Mesodermal cell (in vitro differentiated cells): Measurements from ENCODE around the gene NPDC1.
"Not testable (repeated sequence)": the region's sequence is repeated elsewhere in the genome, so short reads cannot be mapped to it uniquely, and the experiment has no call there.

Experiments used
- H3K27ac ChIP-seq: 2 replicates; pipeline ENCODE4 v1.7.0; 2013; ENCODE audit warnings: mild to moderate bottlenecking, low read depth, low read length, moderate library complexity; ENCODE audit not compliant: severe bottlenecking
- H3K36me3 ChIP-seq: 2 replicates; pipeline ENCODE4 v1.7.1; 2013; ENCODE audit warnings: mild to moderate bottlenecking, low read length, moderate library complexity; ENCODE audit not compliant: control insufficient read depth, insufficient read depth
- H3K4me1 ChIP-seq: one replicate; pipeline ENCODE4 v1.7.1; 2013; ENCODE audit warnings: mild to moderate bottlenecking, low read length; ENCODE audit not compliant: insufficient read depth, control insufficient read depth, poor library complexity, severe bottlenecking
- H3K4me3 ChIP-seq: 2 replicates; pipeline ENCODE4 v1.7.0; 2013; ENCODE audit warnings: low read length, control low read depth, mild to moderate bottlenecking; ENCODE audit not compliant: insufficient read depth, poor library complexity, severe bottlenecking; ENCODE audit errors: extremely low read depth
- H3K9me3 ChIP-seq: 2 replicates; pipeline ENCODE4 v1.7.1; 2013; ENCODE audit warnings: mild to moderate bottlenecking, low read length, moderate library complexity; ENCODE audit not compliant: control insufficient read depth
- WGBS, 2 experiments: methylation state at CpG; one replicate each; pipeline ENCODE4 v1.1.5; 2013; ENCODE audit warnings: missing lambda C conversion rate in 2 of 2; ENCODE audit not compliant: insufficient coverage in 2 of 2; 5-methylcytosine and 5-hydroxymethylcytosine counted together

Gene NPDC1

GRCh38 chr9:137064880-137065164 lies 18.8 kb upstream of the NPDC1 start:
- peaks cover 7% of the 10 kb centered on the region for H3K4me1 ChIP-seq
- H3K4me3 ChIP-seq, result no peak overlapping the region
- no peaks in the 10 kb centered on the region for H3K36me3 ChIP-seq
- 93 to 94% methylated on average over 5 to 12 of the region's 12 CpGs for WGBS, 2 experiments
- H3K27ac ChIP-seq, result no peak overlapping the region
- H3K9me3 ChIP-seq, result no peaks in the 10 kb centered on the region

- Histone ChIP-seq H3K27ac (no peak overlapping the region), H3K9me3 (no peaks in the 10 kb centered on the region), H3K4me1 (peaks cover 7% of the 10 kb centered on the region), H3K36me3 (no peaks in the 10 kb centered on the region), H3K4me3 (no peak overlapping the region)
- 65 to 68% methylated on average over 42 to 49 of the region's 55 CpGs for WGBS, 2 experiments
Observed at GRCh38 chr9:137064027-137064879, 18.3 kb upstream of the NPDC1 start.

GRCh38 chr9:137063311-137064026 lies 17.5 kb upstream of the NPDC1 start:
- WGBS, 2 experiments, result 88 to 91% methylated on average over 17 of the region's 26 CpGs
- H3K4me3 ChIP-seq, result no peak overlapping the region

GRCh38 chr9:137062798-137063197 lies 16.8 kb upstream of the NPDC1 start:
- WGBS, 2 experiments, result 79 to 91% methylated on average over 4 of the region's 9 CpGs
- not testable (repeated sequence) for H3K4me1 ChIP-seq, H3K4me3 ChIP-seq, H3K36me3 ChIP-seq, H3K27ac ChIP-seq, H3K9me3 ChIP-seq

More at GRCh38 chr9:137063311-137064026, 17.5 kb upstream of the NPDC1 start:
- Histone ChIP-seq H3K36me3 (no peaks in the 10 kb centered on the region), H3K4me1 (peaks cover under 1% of the 10 kb centered on the region), H3K9me3 (no peaks in the 10 kb centered on the region), H3K27ac (no peak overlapping the region)

GRCh38 chr9:137062384-137062783 lies 16.4 kb upstream of the NPDC1 start:
- Histone ChIP-seq H3K4me3 (no peak overlapping the region), H3K9me3 (no peaks in the 10 kb centered on the region), H3K36me3 (no peaks in the 10 kb centered on the region), H3K27ac (no peak overlapping the region), H3K4me1 (no peaks in the 10 kb centered on the region)
- WGBS, 2 experiments, result 89 to 91% methylated on average over 13 to 15 of the region's 15 CpGs

- 83 to 89% methylated on average over 7 to 8 of the region's 9 CpGs for WGBS, 2 experiments
- H3K9me3 ChIP-seq, result no peaks in the 10 kb centered on the region
- no peak overlapping the region for H3K27ac ChIP-seq
- no peaks in the 10 kb centered on the region for H3K36me3 ChIP-seq
- no peak overlapping the region for H3K4me3 ChIP-seq
- peaks cover 1% of the 10 kb centered on the region for H3K4me1 ChIP-seq
Observed at GRCh38 chr9:137058521-137059234, 12.7 kb upstream of the NPDC1 start.

GRCh38 chr9:137057545-137057944 lies 11.6 kb upstream of the NPDC1 start:
- Histone ChIP-seq H3K4me1 (peaks cover 2% of the 10 kb centered on the region), H3K36me3 (no peaks in the 10 kb centered on the region), H3K9me3 (no peaks in the 10 kb centered on the region), H3K4me3 (no peak overlapping the region), H3K27ac (no peak overlapping the region)
- 85 to 89% methylated on average over 12 to 13 of the region's 16 CpGs for WGBS, 2 experiments

- Histone ChIP-seq H3K4me1 (peaks cover 2% of the 10 kb centered on the region), H3K27ac (no peak overlapping the region), H3K36me3 (no peaks in the 10 kb centered on the region), H3K9me3 (no peaks in the 10 kb centered on the region), H3K4me3 (no peak overlapping the region)
- WGBS, 2 experiments, result 88 to 90% methylated on average over 12 to 15 of the region's 17 CpGs
Observed at GRCh38 chr9:137056739-137057415, 10.9 kb upstream of the NPDC1 start.

GRCh38 chr9:137055385-137056364 lies 9.7 kb upstream of the NPDC1 start:
- H3K4me1 ChIP-seq, result peaks cover 2% of the 10 kb centered on the region
- WGBS, 2 experiments, result 78 to 83% methylated on average over 16 to 27 of the region's 28 CpGs
- no peaks in the 10 kb centered on the region for H3K9me3 ChIP-seq
- no peak overlapping the region for H3K4me3 ChIP-seq
- no peaks in the 10 kb centered on the region for H3K36me3 ChIP-seq
- no peak overlapping the region for H3K27ac ChIP-seq
